HepG2 (cell line): ENCODE data around the gene LARP1B. TPM values are rescaled to one million over a fixed set of nuclear protein-coding genes. Genes with fewer than 3 reads are reported as not detected.

Experiments
- BRCA1 ChIP-seq: sonication (generic); formaldehyde crosslinking; IDR thresholded peaks from 2 replicates; pipeline ENCODE4 v1.4.0; 2020; ENCODE audit warnings: missing genetic modification reagents
- IRF2 ChIP-seq: IDR thresholded peaks from 2 replicates; pipeline ENCODE4 v1.6.1; 2018; ENCODE audit warnings: missing genetic modification reagents, missing compliant biosample characterization
- KLF11 ChIP-seq: IDR thresholded peaks from 2 replicates; pipeline ENCODE4 v1.6.1; 2016; ENCODE audit warnings: missing compliant biosample characterization
- MTA3 ChIP-seq: sonication (generic); formaldehyde crosslinking; IDR thresholded peaks from 2 replicates; pipeline ENCODE4 v1.4.0; 2020; ENCODE audit warnings: missing genetic modification reagents
- NFAT5 ChIP-seq: sonication (generic); formaldehyde crosslinking; IDR thresholded peaks from 2 replicates; pipeline ENCODE4 v1.4.0; 2020; ENCODE audit warnings: missing genetic modification reagents
- POLR2A ChIP-seq, 2 experiments: IDR thresholded peaks; 2 replicates each; pipeline ENCODE4 v1.6.1; 2011; ENCODE audit warnings: low read depth in 2 of 2, low read length in 2 of 2, mild to moderate bottlenecking in 1 of 2, moderate library complexity in 1 of 2; ENCODE audit not compliant: insufficient read depth in 1 of 2
- YEATS4 ChIP-seq: sonication (generic); formaldehyde crosslinking; IDR thresholded peaks from 2 replicates; pipeline ENCODE4 v1.4.0; 2020; ENCODE audit warnings: missing genetic modification reagents, borderline replicate concordance
- ZBTB33 ChIP-seq: sonication (generic); formaldehyde crosslinking; IDR thresholded peaks from 2 replicates; pipeline ENCODE4 v1.4.0; 2020; ENCODE audit warnings: missing genetic modification reagents
- ZBTB44 ChIP-seq: sonication (generic); formaldehyde crosslinking; IDR thresholded peaks from 2 replicates; pipeline ENCODE4 v1.4.0; 2020; ENCODE audit warnings: missing genetic modification reagents
- ZNF556 ChIP-seq: sonication (generic); formaldehyde crosslinking; IDR thresholded peaks from 2 replicates; pipeline ENCODE4 v1.4.0; 2020; ENCODE audit warnings: mild to moderate bottlenecking, missing genetic modification reagents, borderline replicate concordance
- ZNF589 ChIP-seq: sonication (generic); formaldehyde crosslinking; conservative IDR thresholded peaks from 2 replicates; pipeline ENCODE4 v1.8.0; 2022; ENCODE audit warnings: mild to moderate bottlenecking, moderate library complexity, missing genetic modification reagents
- ZNF709 ChIP-seq: sonication (generic); formaldehyde crosslinking; IDR thresholded peaks from 2 replicates; pipeline ENCODE4 v1.5.0; 2020; ENCODE audit warnings: mild to moderate bottlenecking, missing genetic modification reagents
- ZXDC ChIP-seq: sonication (generic); formaldehyde crosslinking; IDR thresholded peaks from 2 replicates; pipeline ENCODE4 v1.5.0; 2020; ENCODE audit warnings: mild to moderate bottlenecking, missing genetic modification reagents
- polyA plus RNA-seq, 8 experiments: library from polyadenylated mRNA; depleted of rRNA in 3 of 8; stranded (reverse) in 7 of 8; unstranded in 1 of 8; fragments of >200 nt; fragmentation: Illumina TruSeq in 4 of 8; extraction: Trizol in 4 of 8; gene quantifications; 2 replicates each; pipeline versions ENCODE4 v1.2.1 to v1.2.3, GENCODE V29; 2011 to 2016; ENCODE audit warnings: low read depth in 4 of 8, missing spikeins in 1 of 8, mixed read lengths in 1 of 8; ENCODE audit not compliant: insufficient read depth in 1 of 8
- total RNA-seq, 5 experiments: library from RNA; depleted of rRNA; stranded (reverse); fragments of >200 nt; fragmentation: Illumina TruSeq; extraction: Trizol; gene quantifications; 2 replicates each; pipeline ENCODE4 v1.2.3, GENCODE V29; 2016; ENCODE audit warnings: low read depth in 1 of 5
- TF ChIP-seq, protein P1 (sequence below): sonication (generic); formaldehyde crosslinking; IDR thresholded peaks from 2 replicates; pipeline ENCODE4 v1.5.0; 2020; ENCODE audit warnings: mild to moderate bottlenecking, missing genetic modification reagents

The LARP1B gene
- total and polyA plus RNA-seq, 2 of the 13 experiments (the other 11 are each of a cell fraction or from before 2014, with no cell fraction given) = 19.2 to 52.7 TPM

DNA sequence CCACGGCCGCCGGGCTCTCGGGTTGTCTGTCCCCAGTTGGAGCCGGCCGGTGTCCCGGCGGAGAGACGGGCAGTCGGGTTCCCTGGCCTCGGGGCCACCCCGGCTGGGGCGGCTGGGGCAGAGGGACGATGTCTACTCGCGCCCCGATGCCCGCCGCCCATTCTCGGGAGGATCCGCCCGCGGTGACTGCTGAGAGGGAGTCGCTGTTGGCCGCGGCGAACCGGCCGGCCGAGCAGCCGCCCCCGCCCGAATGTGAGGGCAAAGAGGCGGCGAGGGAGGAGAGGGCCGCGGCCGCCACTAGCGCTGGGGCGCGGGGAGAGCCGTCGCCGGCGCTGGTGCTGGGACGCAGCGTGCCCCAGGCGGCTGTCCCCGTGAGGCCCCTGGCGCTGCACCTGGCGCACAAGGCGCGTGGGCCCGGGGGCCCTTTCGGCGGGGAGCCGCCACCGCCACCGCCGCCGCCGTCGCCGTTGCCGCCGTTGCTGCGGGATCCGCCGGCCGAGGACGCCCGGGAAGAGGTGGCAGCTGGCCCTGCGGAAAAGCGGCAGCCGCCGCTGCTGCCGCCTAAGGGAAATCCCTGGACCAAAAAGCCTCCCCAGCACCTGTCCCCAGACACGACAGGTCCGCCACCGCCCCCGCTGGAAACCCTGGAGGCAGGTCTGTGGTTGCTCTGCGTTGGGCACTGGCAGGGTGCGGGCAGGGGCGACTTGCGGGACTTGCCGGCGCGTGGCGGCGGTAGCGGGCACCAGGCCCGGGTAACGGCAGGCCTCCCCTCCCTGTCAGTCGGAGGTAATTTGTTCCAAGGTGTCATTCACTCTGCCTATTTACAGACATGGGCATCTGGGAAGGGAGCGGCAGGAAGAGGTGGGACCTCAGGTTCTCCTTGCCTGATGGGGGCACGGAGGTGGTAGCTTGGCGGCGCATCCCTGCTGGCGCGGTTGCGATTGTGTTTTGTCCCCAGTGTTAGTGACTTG lies 739 bp downstream of the LARP1B start (continued):
- no peak for TF ChIP-seq ZXDC (CRISPR knock-in tag)
- no peak for TF ChIP-seq NFAT5
- peak; percentile 23; the same call in 1 of the 2 replicates for TF ChIP-seq ZNF556 (CRISPR knock-in tag)
- TF ChIP-seq YEATS4 (CRISPR knock-in tag) = peak; percentile 37
- no peak for TF ChIP-seq MTA3
- TF ChIP-seq ZNF709 (CRISPR knock-in tag) = peak; percentile 36
- TF ChIP-seq, protein P1, sequence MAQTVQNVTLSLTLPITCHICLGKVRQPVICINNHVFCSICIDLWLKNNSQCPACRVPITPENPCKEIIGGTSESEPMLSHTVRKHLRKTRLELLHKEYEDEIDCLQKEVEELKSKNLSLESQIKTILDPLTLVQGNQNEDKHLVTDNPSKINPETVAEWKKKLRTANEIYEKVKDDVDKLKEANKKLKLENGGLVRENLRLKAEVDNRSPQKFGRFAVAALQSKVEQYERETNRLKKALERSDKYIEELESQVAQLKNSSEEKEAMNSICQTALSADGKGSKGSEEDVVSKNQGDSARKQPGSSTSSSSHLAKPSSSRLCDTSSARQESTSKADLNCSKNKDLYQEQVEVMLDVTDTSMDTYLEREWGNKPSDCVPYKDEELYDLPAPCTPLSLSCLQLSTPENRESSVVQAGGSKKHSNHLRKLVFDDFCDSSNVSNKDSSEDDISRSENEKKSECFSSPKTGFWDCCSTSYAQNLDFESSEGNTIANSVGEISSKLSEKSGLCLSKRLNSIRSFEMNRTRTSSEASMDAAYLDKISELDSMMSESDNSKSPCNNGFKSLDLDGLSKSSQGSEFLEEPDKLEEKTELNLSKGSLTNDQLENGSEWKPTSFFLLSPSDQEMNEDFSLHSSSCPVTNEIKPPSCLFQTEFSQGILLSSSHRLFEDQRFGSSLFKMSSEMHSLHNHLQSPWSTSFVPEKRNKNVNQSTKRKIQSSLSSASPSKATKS (CRISPR knock-in tag) = no peak
- TF ChIP-seq ZBTB44 (CRISPR knock-in tag) = no peak
- no peak for TF ChIP-seq BRCA1 (CRISPR knock-in tag)
- peak; percentile 33 to 61; a peak in 3 of 4 replicates for TF ChIP-seq POLR2A (IDR thresholded peaks at IDR 0.05; ENCODE audit: insufficient read depth in 1 of 2, low read depth in 2 of 2, low read length in 2 of 2)
- no peak for TF ChIP-seq KLF11 (CRISPR knock-in tag)
- no peak for TF ChIP-seq ZNF589 (CRISPR knock-in tag)
- TF ChIP-seq IRF2 (CRISPR knock-in tag) = peak; percentile 47; the same call in 1 of the 2 replicates
- TF ChIP-seq ZBTB33 (CRISPR knock-in tag) = no peak
